Stimulated activated CD8-positive, alpha-beta memory T cell treated with anti-CD3 and anti-CD28 coated beads, Interleukin-15, amount 100 ng/mL, for 4 hours (primary cell): Measurements from ENCODE around the gene MYO18B.
A peak's percentile ranks its signal among the peaks of the same experiment; 100 is the strongest.

Experiments used
- DNase-seq, 2 donors: peaks; one replicate each; pipeline ENCODE4 v3.0.0-alpha.2; 2020; ENCODE audit warnings: low read depth in 2 of 2

MYO18B gene

DNA sequence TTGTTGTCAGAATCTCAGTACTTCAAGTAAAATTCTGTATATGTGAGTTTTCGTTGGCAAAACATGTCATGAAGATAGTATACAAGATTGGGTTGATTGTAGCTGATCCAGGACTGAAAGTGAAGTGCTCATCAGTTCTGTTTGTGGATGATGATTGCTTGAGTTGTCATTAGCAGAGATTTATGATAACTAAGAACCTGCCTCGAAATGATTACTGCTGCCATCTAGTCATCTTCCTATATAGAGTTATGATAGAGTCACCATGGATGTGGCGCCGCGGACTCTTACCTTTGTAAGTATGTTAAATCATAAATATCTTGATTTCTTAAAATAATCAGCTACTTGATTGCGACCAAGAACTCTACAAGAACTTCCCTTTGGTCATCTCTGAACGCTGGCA, 27.9 kb upstream of the MYO18B start:
- no peak for DNase-seq

- no peak for DNase-seq
These were observed 27.2 kb upstream of the MYO18B start for GRCh38 chr22:25714739-25715138.

- DNase-seq: no peak
These were observed 25.4 kb upstream of the MYO18B start for GRCh38 chr22:25716637-25717036.

DNA sequence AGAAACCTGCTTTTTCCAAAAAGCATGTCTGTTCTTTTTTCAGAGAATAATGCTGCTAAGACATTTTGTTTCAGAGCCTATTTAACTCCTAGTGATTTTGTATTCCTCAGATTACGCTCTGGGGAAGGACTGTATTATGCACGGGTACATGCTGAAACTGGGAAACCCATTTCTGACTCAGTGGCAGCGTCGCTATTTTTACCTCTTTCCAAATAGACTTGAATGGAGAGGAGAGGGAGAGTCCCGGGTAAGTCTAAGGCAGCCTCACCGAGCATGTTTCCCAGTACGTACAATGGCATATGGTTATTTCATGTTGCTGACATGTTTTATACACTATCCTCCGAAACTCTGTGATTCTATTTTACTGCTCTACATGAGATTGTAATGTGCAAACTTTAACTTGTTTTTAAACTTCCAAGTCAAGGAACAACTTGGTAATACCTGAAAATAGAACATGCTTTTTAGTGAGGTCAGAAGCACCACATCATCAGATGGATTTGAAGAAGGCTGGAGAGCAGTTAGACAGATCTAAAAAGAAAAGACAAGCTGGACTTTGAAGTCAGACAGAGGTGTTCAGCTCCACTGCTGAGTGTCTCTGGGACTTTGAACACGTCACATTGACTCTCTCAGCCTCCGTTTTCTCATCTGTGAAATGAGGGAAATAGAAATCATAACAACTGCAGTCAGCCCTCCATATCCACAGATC, 23.7 kb upstream of the MYO18B start:
- no peak for DNase-seq

DNA sequence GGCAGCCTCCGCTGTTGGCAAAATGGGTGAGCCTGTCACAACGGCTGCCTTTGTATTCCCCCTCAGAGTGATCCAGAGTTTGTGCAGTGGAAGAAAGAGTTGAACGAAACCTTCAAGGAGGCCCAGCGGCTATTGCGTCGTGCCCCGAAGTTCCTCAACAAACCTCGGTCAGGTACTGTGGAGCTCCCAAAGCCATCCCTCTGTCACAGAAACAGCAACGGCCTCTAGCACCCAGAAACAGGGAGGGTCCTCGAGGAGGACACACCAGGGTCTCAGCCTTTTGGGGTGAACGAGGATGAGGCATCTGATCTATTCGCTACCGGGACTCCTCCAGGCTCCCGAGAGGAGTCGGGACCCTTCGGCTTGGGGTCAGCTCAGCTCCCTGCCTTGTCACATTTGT, 19.8 kb upstream of the MYO18B start:
- DNase-seq: no peak

GRCh38 chr22:25722626-25723025, 19.4 kb upstream of the MYO18B start:
- DNase-seq: no peak

- no peak for DNase-seq
These were observed 15.7 kb upstream of the MYO18B start for GRCh38 chr22:25726241-25726640.

DNA sequence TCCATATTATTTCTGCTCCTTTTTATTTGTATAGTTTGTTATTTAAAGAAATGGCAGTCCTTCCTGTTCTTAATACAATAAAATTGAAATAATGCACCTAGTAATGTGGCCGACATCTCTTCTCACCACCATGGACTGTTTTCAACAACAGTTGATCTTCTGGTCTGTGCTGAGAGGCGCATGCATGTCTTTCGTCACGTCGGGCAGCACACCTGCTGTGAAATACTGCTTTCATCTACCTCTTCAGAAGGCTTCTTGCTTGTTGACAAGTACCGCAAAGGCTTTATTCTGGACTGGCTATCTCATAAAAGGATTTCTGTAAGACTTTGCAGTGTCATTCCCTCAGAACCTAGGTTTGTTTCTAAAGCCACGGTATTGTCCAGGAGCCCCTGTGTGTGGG, 13.9 kb upstream of the MYO18B start:
- no peak for DNase-seq

DNA sequence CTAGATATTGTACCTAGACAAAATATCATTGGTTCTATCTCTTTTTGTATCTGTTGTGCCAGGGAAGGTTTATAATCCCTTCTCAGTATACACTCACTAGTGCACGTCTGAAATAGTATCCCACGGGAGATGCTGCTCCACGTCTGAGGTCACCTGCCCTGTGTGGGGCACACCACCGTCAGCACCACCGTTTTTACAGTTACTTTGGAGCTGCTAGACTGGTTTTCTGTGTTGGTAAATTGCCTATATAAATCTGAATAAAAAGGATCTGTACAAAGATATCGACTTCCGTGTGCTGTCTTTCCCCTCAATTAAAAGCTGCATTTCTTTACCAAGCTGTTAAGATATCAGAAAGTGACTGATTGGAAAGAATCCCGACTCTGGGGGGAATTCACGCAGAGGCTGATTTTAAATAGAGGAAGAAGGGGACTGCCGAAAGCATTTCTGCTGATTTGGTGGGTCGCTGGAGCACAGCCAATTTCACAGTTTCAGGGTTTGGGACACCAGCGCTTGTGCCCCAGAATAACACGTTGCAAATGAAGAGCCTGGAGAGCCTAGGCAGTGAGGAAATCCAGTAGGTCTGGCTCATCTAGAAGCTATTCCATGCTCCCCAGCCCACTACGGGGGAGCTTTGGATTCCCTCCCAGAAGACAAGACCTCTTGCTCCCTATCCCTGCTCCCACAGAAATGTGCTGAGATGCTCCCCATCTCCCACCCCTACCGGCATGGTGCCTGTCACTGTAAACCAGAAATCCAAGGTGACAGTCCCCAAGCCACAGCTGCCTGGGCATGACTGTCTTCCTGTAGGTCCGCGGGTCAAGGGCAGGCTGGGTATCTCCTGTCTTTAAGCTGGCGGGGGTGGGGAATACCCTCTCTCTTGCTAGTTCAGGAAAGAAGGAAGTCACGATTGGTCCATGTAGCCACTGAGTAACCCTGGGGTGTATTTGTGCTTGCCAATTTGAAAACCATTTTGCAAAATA, 12.7 kb upstream of the MYO18B start:
- no peak for DNase-seq

DNA sequence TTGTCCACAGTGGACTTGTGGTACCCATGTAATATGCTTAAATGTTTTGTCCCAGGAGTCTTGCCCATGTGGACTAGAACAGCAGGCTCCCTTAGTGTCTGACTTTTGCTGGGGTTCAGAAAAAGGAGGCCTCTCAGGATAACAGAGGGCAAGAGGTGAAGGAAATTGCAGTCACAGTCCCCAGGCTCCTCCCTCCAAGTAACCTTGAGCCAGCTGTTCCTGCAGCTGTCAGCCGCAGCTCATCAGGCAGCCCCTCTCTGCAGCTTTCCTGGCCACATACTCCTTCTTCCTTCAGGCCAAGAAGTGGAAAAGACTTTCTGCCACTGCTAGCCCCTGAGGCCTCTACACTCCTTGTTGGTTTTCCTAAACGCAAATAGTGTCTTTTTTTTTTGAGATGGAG, 6.3 kb upstream of the MYO18B start:
- no peak for DNase-seq

- DNase-seq: peak in 1 of 2 donors; percentile 3
These were observed 5.5 kb upstream of the MYO18B start for GRCh38 chr22:25736378-25737011.

- no peak for DNase-seq
These were observed 2.2 kb upstream of the MYO18B start for GRCh38 chr22:25739659-25740344.

DNA sequence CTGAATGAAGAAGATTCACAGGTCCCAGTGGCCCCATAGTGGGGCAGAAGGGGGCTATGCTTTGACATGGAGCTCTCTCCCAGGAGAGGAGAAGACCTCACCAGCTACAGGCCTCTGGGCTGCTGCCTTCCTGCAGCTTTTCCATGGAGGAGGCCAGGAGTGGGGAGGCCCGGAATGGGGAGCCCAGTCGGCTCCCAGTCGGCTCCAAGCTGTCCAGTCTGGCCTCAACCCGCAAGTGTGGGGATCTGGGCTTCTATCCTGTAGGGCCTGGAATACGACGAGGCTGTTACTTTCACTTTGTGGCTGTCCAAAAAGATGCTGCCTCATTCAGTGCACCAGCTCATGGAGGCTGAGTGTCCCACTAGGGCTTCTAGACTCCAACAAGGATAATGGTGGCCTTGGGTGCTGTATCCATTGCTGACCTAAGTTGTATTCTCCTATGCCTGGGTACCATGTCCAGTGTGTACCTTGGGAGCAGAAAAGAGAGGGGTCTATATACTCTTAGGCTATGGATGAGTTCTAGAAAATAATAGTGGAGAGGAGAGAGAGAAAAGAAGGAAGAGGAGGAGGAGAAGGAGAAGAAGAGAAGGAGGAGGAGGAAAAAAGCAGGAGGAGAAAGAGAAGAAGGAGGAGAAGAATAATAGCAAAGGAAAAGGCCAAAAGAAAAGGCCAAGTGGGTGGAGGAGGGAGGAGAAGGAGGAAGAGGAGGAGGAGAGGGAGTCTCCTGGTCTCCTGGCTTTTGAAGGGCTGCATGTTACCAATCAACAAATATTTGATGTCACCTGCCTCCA, 1.1 kb downstream of the MYO18B start:
- no peak for DNase-seq

DNA sequence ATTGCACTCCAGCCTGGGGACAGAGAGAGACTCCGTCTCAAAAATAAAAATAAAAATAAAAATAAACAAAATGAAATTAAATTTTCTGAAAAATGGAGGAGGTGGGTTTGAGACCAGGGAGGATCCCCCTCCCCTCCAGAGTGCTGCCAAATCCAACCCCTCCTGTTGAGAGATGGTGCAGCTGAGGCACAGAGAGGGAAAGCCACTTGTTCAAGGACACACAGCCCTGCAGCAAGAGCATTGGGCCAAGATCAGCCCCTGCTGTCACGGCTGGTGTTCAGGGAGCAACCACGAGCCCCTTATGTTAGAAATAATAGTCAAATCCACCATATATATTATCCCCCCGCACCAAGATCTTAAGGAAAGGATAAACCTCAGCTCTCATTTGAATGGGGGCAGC, 2.7 kb downstream of the MYO18B start:
- no peak for DNase-seq

DNA sequence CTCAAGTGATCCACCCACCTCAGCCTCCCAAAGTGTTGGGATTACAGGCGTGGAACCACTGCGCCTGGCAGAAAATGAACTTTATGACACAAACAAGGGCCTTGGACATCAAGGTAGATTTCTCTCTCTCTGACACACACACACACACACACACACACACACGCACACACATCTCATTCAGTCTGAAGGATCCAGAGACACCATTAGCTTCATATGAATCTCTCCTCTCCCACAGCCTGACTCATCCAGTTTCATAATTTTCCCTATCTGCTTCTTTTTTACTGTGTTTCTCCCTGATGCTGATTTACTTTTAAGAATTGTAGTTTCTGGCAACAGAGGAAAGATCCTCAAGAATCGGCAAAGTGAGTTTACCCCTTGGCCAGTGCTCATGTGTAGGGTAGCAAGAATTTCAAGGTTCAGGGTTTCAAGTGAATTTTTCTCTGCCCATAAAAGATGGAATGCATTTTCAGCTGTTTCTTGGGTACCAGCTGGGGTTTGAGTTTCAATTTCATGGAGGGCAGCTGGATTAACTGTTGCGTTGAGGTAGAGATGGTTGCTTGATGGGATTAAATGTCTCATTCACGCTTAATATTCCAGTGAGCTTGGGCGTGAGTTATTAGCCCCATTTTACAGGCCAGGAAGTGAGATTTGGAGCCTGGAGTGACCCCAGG, 3.5 kb downstream of the MYO18B start:
- DNase-seq: no peak

DNA sequence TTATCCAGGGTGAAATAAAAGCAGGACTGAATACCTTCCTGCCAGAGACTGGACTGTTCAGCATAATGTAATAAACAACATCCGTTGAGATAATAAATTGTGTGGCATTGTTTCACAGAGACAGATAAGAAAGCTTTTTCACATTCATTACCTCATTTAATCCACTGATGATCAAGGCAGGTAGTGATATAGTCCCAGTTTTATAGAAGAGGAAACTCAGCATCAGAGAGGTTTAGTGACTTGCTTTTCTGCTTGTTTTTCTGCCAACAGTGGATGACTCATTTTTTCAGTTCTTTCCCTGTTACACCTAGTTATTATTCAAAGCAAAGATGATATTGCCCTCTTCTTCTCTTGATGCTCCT, 4.0 kb downstream of the MYO18B start:
- no peak for DNase-seq

DNA sequence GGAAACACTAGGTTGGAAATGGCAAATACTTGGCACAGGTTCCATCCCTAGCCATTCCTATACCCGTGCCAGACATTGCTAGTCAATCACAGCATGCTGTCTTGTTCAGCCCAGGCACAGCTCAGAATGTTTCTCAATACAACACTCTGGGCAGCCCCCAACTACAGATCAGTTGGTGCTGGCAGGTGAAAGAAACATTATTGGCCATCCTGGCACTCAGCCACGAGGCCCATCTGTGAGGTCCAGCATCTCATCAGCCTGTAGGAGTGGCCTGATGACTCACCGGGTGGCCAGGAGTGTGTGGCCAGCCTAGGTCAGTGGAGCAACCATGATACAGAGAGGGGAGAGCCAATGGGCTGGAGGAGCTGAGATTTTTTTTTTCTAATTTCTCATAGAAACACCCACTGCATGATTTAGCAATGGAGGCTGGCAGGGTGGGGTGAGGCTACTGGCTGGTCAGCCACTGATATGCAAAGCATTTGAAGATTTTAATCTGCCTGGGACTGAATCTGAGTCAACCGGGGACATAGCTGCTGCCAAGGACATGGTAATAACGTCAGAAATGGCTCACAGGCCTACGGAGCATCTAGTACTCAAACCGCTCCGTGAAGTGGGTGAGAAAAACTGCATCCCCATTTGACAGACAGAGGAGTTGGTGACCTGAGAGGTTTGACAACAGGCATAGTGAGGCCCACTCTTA, 5.4 kb downstream of the MYO18B start:
- no peak for DNase-seq

DNA sequence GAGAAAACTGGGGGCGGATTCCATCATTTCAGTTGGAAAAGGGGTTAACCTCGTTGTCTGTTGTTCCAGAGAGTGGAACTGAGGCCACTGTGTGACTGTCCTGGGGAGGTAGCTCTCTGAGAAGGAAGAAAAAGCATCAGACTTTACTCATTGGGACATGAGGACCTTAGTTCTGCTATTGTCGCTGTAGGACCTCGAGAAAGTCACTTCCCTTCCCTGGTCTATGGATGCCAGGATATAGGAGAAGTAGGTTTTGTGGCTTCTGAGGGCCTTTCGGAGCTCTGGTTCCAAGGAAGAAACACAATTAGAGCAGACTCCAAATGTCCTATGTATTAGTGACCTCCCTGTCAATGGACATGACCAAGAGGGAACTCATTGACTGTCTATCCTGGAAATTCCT, 6.2 kb downstream of the MYO18B start:
- no peak for DNase-seq

DNA sequence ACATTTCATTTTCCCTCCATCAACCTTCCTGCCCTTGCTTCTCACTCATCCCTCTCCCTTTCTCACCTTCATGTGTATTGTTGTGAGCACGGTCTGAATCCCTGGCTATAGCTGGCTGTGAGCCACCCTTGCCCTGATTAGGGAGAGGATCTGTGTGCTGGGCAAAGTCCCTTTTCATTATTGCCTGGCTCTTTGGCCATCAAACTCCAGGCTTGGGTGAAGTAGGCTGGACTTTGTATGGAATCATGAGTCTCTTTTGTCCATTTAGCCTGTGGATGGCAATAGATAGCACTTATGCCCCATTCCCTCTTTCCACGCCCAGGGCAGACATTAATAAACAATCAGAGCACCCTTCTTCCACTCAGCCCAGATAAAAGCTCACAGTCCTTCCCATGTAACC, 6.7 kb downstream of the MYO18B start:
- no peak for DNase-seq
